ENCODE measurements around the gene RASAL3. TPM values are rescaled to one million over a fixed set of nuclear protein-coding genes. Genes with fewer than 3 reads are reported as not detected.

Gene RASAL3
- total RNA-seq, 1 experiment from 2014 or later, result 1.9 TPM

DNA sequence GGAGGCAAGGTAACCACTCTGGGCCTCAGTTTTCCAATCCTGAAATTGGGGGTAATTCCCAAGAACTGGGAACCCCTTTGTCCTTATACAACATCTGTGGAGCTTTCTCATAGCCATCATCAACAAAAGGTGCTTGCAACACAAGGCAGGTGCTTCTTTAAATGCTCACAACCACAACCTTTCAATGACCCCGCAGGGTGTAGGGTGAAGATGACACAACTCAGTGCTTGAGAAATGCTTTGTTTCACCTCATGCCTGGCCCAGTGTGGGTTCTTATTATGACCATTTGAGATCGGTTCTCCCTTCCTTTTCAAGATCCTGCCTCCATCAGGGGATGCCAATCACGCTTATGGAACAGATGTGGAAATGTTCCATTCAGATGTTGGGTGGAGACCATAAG is 23.0 kb downstream of the RASAL3 start:
- Histone ChIP-seq H3K18ac (ENCODE audit: insufficient read length, low read depth, low read length) (no peak overlapping the region), H3K23ac (ENCODE audit: insufficient read length, low read depth, low read length) (no peak overlapping the region), H2BK5ac (ENCODE audit: insufficient read length, low read length) (no peak overlapping the region), H2AFZ (ENCODE audit: low read length) (no peak overlapping the region), H4K8ac (replicated peaks; ENCODE audit: insufficient read length, low read depth, low read length) (no peak overlapping the region), H3K56ac (ENCODE audit: insufficient read length, low read depth, low read length) (no peak overlapping the region), H3K27me3 (ENCODE audit: insufficient read depth, low read length) (no peaks in the 10 kb centered on the region), H4K5ac (ENCODE audit: insufficient read length, low read depth, low read length) (no peak overlapping the region), H3K79me1 (ENCODE audit: insufficient read depth, low read depth, low read length, poor library complexity, severe bottlenecking) (no peaks in the 10 kb centered on the region), H2BK20ac (ENCODE audit: low read depth, low read length, poor library complexity, severe bottlenecking) (no peak overlapping the region), H3K4ac (ENCODE audit: low read depth, low read length) (no peak overlapping the region), H3K23me2 (ENCODE audit: insufficient read length, low read depth, low read length, poor library complexity, severe bottlenecking) (no peaks in the 10 kb centered on the region), H3T11ph (ENCODE audit: low read length) (no peak overlapping the region), H4K91ac (ENCODE audit: insufficient read length, low read depth, low read length) (no peak overlapping the region), H2AK5ac (ENCODE audit: insufficient read length, low read length) (no peak overlapping the region), H2BK120ac (ENCODE audit: low read depth, low read length, poor library complexity, severe bottlenecking) (no peak overlapping the region), H2BK12ac (ENCODE audit: insufficient read length, low read depth, low read length) (no peak overlapping the region), H3K4me2 (ENCODE audit: insufficient read depth, insufficient read length, low read length) (no peak overlapping the region), H3K79me2 (ENCODE audit: insufficient read depth, low read length) (no peaks in the 10 kb centered on the region), H3K27ac (ENCODE audit: insufficient read length, low read depth, low read length) (no peak overlapping the region), H3K14ac (ENCODE audit: insufficient read depth, low read length) (no peak overlapping the region), H3K4me1 (ENCODE audit: insufficient read depth, low read length) (no peaks in the 10 kb centered on the region), H2BK15ac (ENCODE audit: low read depth, low read length) (no peak overlapping the region), H4K20me1 (ENCODE audit: control insufficient read depth, insufficient read depth, insufficient read length) (no peaks in the 10 kb centered on the region), H3K9ac (ENCODE audit: extremely low read depth, insufficient read length, low read length) (no peak overlapping the region), H3K9me3 (ENCODE audit: control insufficient read depth, low read depth, low read length) (no peaks in the 10 kb centered on the region)
- no peak for DNase-seq
- no peak overlapping the region for H3K27ac Mint-ChIP-seq
- WGBS (ENCODE audit: extremely low coverage, insufficient read length, low lambda C conversion rate), result no CpG with 5 or more reads among the region's 3 CpGs
- H3K4me1 Mint-ChIP-seq, result no peaks in the 10 kb centered on the region
- no peak overlapping the region for H3K4me3 Mint-ChIP-seq
- no peaks in the 10 kb centered on the region for H3K27me3 Mint-ChIP-seq (ENCODE audit: low read depth)
- H3K36me3 Mint-ChIP-seq (ENCODE audit: insufficient read depth in 1 of 3, low read depth in 3 of 3), result no peaks in the 10 kb centered on the region
- H3K9me3 Mint-ChIP-seq, result no peaks in the 10 kb centered on the region
- TF ChIP-seq, protein P1, sequence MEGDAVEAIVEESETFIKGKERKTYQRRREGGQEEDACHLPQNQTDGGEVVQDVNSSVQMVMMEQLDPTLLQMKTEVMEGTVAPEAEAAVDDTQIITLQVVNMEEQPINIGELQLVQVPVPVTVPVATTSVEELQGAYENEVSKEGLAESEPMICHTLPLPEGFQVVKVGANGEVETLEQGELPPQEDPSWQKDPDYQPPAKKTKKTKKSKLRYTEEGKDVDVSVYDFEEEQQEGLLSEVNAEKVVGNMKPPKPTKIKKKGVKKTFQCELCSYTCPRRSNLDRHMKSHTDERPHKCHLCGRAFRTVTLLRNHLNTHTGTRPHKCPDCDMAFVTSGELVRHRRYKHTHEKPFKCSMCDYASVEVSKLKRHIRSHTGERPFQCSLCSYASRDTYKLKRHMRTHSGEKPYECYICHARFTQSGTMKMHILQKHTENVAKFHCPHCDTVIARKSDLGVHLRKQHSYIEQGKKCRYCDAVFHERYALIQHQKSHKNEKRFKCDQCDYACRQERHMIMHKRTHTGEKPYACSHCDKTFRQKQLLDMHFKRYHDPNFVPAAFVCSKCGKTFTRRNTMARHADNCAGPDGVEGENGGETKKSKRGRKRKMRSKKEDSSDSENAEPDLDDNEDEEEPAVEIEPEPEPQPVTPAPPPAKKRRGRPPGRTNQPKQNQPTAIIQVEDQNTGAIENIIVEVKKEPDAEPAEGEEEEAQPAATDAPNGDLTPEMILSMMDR (conservative IDR thresholded peaks at IDR 0.05), result no peak
